Measurements from ENCODE around the gene TSSK2. TPM values are rescaled to one million over a fixed set of nuclear protein-coding genes. Genes with fewer than 3 reads are reported as not detected.

TSSK2 gene
- total RNA-seq, 1 donor from 2014 or later: 1.4 TPM

- DNase-seq (ENCODE audit: low spot score): no peak
Observed at GRCh38 chr22:19125011-19125410, 6.1 kb upstream of the TSSK2 start.

- no peak for DNase-seq (ENCODE audit: low spot score)
Observed at GRCh38 chr22:19125474-19126308, 5.4 kb upstream of the TSSK2 start.

- DNase-seq (ENCODE audit: low spot score): no peak
Observed at GRCh38 chr22:19126309-19127273, 4.5 kb upstream of the TSSK2 start.

- no peak for DNase-seq (ENCODE audit: low spot score)
Observed at GRCh38 chr22:19127329-19128008, 3.6 kb upstream of the TSSK2 start.

- DNase-seq (ENCODE audit: low spot score): no peak
Observed at GRCh38 chr22:19128009-19128401, 3.1 kb upstream of the TSSK2 start.

- DNase-seq (ENCODE audit: low spot score): no peak
Observed at GRCh38 chr22:19128946-19129727, 2.0 kb upstream of the TSSK2 start.

GRCh38 chr22:19129871-19130270, 1.2 kb upstream of the TSSK2 start:
- no peak for DNase-seq (ENCODE audit: low spot score)

- DNase-seq (ENCODE audit: low spot score): no peak
Observed at GRCh38 chr22:19131685-19132015, 542 bp downstream of the TSSK2 start.

GRCh38 chr22:19132153-19132552, 1.0 kb downstream of the TSSK2 start:
- no peak for DNase-seq (ENCODE audit: low spot score)

- DNase-seq (ENCODE audit: low spot score): no peak
Observed at GRCh38 chr22:19132693-19133400, 1.7 kb downstream of the TSSK2 start.

GRCh38 chr22:19133561-19133960, 2.5 kb downstream of the TSSK2 start:
- DNase-seq (ENCODE audit: low spot score): no peak

GRCh38 chr22:19134176-19134831, 3.2 kb downstream of the TSSK2 start:
- no peak for DNase-seq (ENCODE audit: low spot score)

GRCh38 chr22:19134874-19135273, 3.8 kb downstream of the TSSK2 start:
- no peak for DNase-seq (ENCODE audit: low spot score)

- no peak for DNase-seq (ENCODE audit: low spot score)
Observed at GRCh38 chr22:19136915-19137314, 5.8 kb downstream of the TSSK2 start.

GRCh38 chr22:19137384-19138216, 6.5 kb downstream of the TSSK2 start:
- no peak for DNase-seq (ENCODE audit: low spot score)

- DNase-seq (ENCODE audit: low spot score): no peak
Observed at GRCh38 chr22:19138217-19139000, 7.3 kb downstream of the TSSK2 start.

GRCh38 chr22:19139001-19139356, 7.9 kb downstream of the TSSK2 start:
- no peak for DNase-seq (ENCODE audit: low spot score)

- no peak for DNase-seq (ENCODE audit: low spot score)
Observed at GRCh38 chr22:19139974-19140373, 8.9 kb downstream of the TSSK2 start.
